HUES48 (cell line): ENCODE measurements around the gene CFAP410.

ENCODE experiments used
- H3K27ac ChIP-seq: one replicate; pipeline ENCODE4 v1.7.0; 2013; ENCODE audit warnings: low read depth, low read length, inconsistent platforms
- H3K27me3 ChIP-seq: 2 replicates; pipeline ENCODE4 v1.6.1; 2013; ENCODE audit warnings: mild to moderate bottlenecking, low read length; ENCODE audit not compliant: control insufficient read depth, insufficient read depth
- H3K36me3 ChIP-seq: 2 replicates; pipeline ENCODE4 v1.6.1; 2013; ENCODE audit warnings: low read length; ENCODE audit not compliant: control insufficient read depth, insufficient read depth
- H3K4me1 ChIP-seq: 2 replicates; pipeline ENCODE4 v1.6.1; 2013; ENCODE audit warnings: mild to moderate bottlenecking, low read length; ENCODE audit not compliant: control insufficient read depth, insufficient read depth
- H3K4me3 ChIP-seq: 2 replicates; pipeline ENCODE4 v1.5.1; 2013; ENCODE audit warnings: mild to moderate bottlenecking, low read depth, low read length
- H3K9ac ChIP-seq: 2 replicates; pipeline ENCODE4 v1.6.1; 2013; ENCODE audit warnings: mild to moderate bottlenecking, low read depth, low read length, moderate library complexity
- H3K9me3 ChIP-seq: 2 replicates; pipeline ENCODE4 v1.6.1; 2013; ENCODE audit warnings: low read length; ENCODE audit not compliant: control insufficient read depth, insufficient read depth

CFAP410 gene

DNA sequence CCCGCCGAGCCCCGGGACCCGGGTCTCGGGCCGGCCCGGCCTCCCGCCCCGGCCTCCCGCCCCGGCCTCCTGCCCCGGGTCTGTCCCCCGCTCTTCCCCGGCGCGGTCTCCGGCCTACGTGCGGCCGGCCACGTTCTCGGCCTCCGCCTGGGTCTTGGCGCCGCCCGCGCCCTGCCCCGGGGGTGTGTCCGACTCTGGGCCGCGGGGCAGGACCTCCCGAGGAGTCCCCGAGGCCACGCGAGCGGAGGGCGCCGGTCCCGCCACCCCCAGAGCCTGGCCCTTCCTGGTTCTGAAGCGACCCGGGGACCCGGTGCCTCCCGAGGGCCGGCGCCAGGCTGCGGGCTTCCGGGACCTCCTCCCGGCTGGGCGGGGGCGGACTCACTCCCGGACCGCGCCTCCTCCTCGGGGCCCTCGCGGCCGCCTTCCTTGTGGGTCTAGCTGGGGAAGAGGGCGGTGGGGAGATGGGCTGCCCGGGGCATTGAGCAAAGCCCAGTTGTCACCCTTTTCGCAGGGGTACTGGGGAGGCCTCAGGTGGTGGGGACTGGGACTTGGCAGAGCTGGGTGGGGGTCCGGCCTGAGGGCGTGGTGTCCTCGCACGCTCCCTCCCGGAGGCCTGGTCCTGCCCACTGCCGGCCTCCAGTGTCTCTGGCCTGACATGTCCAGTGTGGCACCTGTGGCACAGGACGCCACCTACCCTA lies 38.8 kb downstream of the CFAP410 start:
- peak overlapping the region; percentile 71 for H3K4me3 ChIP-seq
- no peak overlapping the region for H3K27ac ChIP-seq
- H3K9me3 ChIP-seq = no peaks in the 10 kb centered on the region
- peaks cover 4% of the 10 kb centered on the region for H3K27me3 ChIP-seq
- peak overlapping the region; percentile 39; the same call in 1 of the 2 replicates for H3K9ac ChIP-seq
- peaks cover 5% of the 10 kb centered on the region; the same call in 1 of the 2 replicates for H3K4me1 ChIP-seq
- H3K36me3 ChIP-seq = no peaks in the 10 kb centered on the region

DNA sequence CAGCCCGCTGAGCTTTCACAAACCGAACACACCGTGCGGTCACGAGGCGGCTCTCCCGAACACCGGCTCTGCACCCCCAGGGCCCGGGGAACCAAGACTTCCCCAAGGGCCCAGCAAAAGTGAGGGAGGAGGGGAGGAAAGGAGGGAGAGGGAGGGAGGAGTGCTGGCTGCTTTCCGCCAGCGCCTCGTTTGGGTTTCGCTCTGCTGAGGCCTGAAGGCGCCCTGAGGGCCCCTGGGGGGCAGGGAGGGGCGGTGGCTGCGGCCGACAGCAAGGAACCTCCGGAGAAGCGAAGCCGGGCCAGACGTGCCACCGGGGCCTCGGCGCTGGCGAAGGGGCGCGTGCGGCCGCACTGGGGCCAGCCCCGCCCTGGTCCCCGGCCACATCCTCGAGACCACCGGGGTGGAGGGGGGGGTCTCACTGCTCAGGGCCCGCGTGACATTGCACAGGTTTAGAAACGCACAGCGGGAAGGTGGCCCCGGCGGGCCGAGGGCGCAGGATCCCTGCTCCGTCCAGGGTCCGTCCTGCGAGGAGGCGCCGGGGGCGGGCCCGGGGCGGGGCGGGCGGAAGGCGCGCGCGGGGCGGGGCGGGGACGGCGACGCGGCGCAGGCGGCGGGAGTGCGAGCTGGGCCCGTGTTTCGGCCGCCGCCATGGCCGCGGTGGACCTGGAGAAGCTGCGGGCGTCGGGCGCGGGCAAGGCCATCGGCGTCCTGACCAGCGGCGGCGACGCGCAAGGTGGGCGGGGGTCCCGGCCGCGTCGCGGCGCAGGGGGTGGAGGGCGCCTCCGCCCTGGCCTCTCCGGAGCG lies 39.5 kb downstream of the CFAP410 start, which contains the start of gene PFKL:
TSS of gene PFKL (plus strand) at position 596 of the 804 bp plus-strand sequence. CDS start at position 649, 53 bp downstream.
- peak within 1 kb of the TSS; percentile 39; the same call in 1 of the 2 replicates for H3K9ac ChIP-seq
- H3K36me3 ChIP-seq = no peaks in the 10 kb centered on the region
- H3K4me1 ChIP-seq = peaks cover 5% of the 10 kb centered on the region; the same call in 1 of the 2 replicates
- peak within 1 kb of the TSS; percentile 71 for H3K4me3 ChIP-seq
- no peaks in the 10 kb centered on the region for H3K9me3 ChIP-seq
- peak within 1 kb of the TSS; percentile 26 for H3K27ac ChIP-seq
- peaks cover 4% of the 10 kb centered on the region for H3K27me3 ChIP-seq

DNA sequence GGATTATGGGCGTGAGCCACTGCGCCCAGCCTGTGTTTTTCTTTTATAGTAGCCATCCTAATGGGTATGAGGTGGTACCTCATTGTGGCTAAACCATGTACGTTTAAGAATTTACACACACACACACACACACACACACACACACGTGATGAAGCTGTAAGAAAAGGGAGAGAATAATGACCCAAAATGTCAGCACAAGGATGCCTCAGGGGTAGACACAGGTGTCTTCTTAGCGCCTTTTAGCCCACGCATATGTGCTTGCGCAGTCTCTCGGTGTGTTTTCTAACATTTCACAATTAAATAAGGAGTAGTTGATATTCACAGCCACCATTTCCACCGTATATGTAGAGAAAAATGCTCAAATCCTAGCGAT lies 40.1 kb downstream of the CFAP410 start:
- H3K9me3 ChIP-seq = no peaks in the 10 kb centered on the region
- peak overlapping the region; percentile 71 for H3K4me3 ChIP-seq
- H3K36me3 ChIP-seq = no peaks in the 10 kb centered on the region
- H3K27me3 ChIP-seq = peaks cover 4% of the 10 kb centered on the region
- H3K4me1 ChIP-seq = peaks cover 5% of the 10 kb centered on the region; the same call in 1 of the 2 replicates
- peak overlapping the region; percentile 26 for H3K27ac ChIP-seq
- H3K9ac ChIP-seq = no peak overlapping the region

DNA sequence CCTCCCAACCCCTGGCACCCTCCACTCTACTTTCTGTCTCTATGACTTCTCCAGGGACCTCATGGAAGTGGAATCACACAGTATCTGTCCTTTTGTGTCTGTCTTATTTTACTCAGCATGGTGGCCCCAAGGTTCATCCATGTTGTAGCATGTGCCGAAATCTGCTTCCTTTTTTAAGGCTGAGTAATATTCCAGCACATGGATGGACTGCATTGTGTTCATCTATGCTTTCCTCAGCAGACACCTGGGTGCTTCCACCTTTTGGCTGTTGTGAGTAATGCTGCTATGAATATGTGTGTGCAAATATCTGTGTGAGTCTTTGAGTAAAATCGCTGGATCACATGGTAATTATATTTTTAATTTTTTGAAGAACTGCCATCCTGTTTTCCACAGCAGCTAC lies 40.9 kb downstream of the CFAP410 start:
- Histone ChIP-seq H3K4me3 (no peak overlapping the region), H3K36me3 (no peaks in the 10 kb centered on the region), H3K9me3 (no peaks in the 10 kb centered on the region), H3K27ac (no peak overlapping the region), H3K9ac (no peak overlapping the region), H3K4me1 (0 out of 2 replicates have a peak, but pooled peaks cover 5% of the 10 kb centered on the region), H3K27me3 (peaks cover 4% of the 10 kb centered on the region)

DNA sequence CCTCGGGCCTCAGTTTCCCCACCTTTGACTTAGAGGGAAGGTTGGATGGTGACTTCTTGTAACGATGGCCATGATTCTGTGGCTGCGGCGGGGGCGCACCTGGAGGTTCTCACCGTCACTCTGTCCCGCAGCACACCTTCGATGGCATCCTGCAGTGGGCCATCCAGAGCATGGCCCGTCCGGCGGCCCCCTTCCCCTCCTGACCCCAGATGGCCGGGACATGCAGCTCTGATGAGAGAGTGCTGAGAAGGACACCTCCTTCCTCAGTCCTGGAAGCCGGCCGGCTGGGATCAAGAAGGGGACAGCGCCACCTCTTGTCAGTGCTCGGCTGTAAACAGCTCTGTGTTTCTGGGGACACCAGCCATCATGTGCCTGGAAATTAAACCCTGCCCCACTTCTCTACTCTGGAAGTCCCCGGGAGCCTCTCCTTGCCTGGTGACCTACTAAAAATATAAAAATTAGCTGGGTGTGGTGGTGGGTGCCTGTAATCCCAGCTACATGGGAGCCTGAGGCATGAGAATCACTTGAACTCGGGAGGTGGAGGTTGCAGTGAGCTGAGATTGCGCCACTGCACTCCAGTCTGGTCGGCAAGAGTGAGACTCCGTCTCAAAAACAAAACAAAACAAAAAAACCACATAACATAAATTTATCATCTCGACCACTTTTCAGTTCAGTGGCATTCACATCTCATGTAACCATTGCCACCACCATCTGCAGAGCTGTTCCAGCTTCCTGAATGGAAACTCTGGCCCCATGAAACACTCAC lies 41.5 kb downstream of the CFAP410 start:
- Histone ChIP-seq H3K9me3 (no peaks in the 10 kb centered on the region), H3K36me3 (no peaks in the 10 kb centered on the region), H3K4me1 (0 out of 2 replicates have a peak, but pooled peaks cover 5% of the 10 kb centered on the region), H3K27ac (no peak overlapping the region), H3K9ac (no peak overlapping the region), H3K4me3 (no peak overlapping the region), H3K27me3 (peaks cover 4% of the 10 kb centered on the region)

DNA sequence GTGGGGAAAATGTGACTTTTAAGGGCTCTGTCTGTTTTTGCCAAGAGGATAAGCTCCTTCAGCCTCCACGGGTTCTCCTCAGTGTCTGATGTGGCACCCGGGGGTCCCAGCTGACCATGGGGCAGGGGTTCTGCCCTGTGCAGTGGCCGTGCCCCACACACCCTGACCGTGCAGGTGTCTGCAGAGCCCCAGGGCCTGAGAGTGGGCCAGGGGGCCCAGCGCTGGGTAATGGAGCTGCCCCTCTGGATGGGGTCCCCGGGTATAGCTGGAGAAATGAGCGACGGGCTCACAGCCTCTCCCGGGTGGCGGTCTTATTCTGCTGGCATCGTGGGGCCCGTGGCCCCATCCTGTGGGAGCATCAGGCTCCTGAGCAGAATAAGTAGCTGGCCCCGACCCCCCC lies 42.3 kb downstream of the CFAP410 start:
- Histone ChIP-seq H3K4me1 (0 out of 2 replicates have a peak, but pooled peaks cover 5% of the 10 kb centered on the region), H3K36me3 (no peaks in the 10 kb centered on the region), H3K27me3 (peaks cover 4% of the 10 kb centered on the region), H3K4me3 (no peak overlapping the region), H3K9ac (no peak overlapping the region), H3K27ac (no peak overlapping the region), H3K9me3 (no peaks in the 10 kb centered on the region)

DNA sequence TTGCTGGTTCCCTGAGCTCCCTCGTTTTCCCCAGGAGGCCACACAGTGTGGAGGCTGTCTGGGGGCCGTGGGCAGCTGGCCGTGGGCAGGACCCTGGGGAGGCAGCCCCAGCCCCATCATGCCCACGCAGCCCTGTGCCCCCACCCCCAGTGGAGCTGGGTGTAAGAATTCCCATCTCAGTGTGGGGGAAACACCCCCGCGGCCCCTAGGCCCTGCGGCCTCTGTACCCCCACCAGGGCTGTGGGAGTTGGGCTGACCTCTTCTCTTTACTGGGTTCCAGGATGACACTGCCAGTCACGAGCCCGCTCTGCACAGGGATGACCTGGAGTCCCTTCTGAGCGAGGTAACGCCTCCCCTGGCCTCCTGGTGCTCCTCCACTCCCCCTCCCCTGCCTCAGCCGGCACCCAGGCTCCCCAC lies 43.1 kb downstream of the CFAP410 start:
- no peaks in the 10 kb centered on the region for H3K9me3 ChIP-seq
- H3K9ac ChIP-seq = no peak overlapping the region
- no peaks in the 10 kb centered on the region for H3K36me3 ChIP-seq
- 0 out of 2 replicates have a peak, but pooled peaks cover 5% of the 10 kb centered on the region for H3K4me1 ChIP-seq
- H3K4me3 ChIP-seq = no peak overlapping the region
- H3K27ac ChIP-seq = no peak overlapping the region
- peaks cover 4% of the 10 kb centered on the region for H3K27me3 ChIP-seq

DNA sequence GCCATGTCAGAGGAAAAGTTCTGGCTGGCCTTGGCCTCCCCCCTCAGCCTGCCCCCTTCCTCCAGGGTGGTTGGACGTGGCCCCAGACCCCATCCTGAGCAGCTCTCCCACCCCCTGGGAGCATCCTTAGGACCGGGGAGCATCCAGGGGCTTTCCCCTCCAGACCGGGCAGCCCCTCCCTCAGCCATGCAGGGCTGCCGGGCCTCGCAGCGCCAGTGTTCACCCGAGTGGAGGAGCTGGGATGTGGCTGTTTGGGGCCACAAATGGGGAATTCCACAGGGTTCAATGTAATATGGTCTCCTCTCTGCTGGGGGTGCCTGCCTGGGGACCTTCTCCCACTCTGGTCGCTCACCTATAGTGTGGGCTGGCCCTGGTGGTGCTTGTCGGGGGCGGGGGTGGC lies 43.5 kb downstream of the CFAP410 start:
- no peak overlapping the region for H3K27ac ChIP-seq

DNA sequence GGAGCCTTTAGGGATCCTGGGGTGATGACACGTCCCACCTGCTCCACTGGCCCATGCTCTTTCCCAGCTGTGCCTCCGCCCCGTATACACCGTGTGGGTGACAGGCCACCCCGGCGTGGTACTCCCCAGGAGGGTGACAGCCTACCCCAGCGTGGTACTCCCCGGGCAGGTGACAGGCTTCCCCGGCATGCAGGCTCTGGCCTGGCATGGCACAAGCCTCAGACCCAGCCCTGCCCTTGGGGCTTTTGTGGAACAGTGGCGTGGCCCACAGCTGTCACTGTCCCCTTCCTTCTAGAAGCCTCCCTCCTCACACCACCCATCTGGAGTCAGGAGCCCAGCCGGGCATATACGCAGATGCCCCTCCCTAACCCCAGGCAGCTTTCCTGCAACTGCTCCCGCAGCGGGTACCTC lies 44.0 kb downstream of the CFAP410 start:
- no peak overlapping the region for H3K27ac ChIP-seq
- H3K9ac ChIP-seq = no peak overlapping the region
- H3K27me3 ChIP-seq = peaks cover 4% of the 10 kb centered on the region
- H3K4me3 ChIP-seq = no peak overlapping the region
- H3K9me3 ChIP-seq = no peaks in the 10 kb centered on the region
- H3K4me1 ChIP-seq = 0 out of 2 replicates have a peak, but pooled peaks cover 5% of the 10 kb centered on the region
- no peaks in the 10 kb centered on the region for H3K36me3 ChIP-seq

More for the DNA sequence above, 43.5 kb downstream of the CFAP410 start:
- no peak overlapping the region for H3K4me3 ChIP-seq
- H3K27me3 ChIP-seq = peaks cover 4% of the 10 kb centered on the region
- no peaks in the 10 kb centered on the region for H3K36me3 ChIP-seq
- 0 out of 2 replicates have a peak, but pooled peaks cover 5% of the 10 kb centered on the region for H3K4me1 ChIP-seq
- H3K9ac ChIP-seq = no peak overlapping the region
- no peaks in the 10 kb centered on the region for H3K9me3 ChIP-seq

DNA sequence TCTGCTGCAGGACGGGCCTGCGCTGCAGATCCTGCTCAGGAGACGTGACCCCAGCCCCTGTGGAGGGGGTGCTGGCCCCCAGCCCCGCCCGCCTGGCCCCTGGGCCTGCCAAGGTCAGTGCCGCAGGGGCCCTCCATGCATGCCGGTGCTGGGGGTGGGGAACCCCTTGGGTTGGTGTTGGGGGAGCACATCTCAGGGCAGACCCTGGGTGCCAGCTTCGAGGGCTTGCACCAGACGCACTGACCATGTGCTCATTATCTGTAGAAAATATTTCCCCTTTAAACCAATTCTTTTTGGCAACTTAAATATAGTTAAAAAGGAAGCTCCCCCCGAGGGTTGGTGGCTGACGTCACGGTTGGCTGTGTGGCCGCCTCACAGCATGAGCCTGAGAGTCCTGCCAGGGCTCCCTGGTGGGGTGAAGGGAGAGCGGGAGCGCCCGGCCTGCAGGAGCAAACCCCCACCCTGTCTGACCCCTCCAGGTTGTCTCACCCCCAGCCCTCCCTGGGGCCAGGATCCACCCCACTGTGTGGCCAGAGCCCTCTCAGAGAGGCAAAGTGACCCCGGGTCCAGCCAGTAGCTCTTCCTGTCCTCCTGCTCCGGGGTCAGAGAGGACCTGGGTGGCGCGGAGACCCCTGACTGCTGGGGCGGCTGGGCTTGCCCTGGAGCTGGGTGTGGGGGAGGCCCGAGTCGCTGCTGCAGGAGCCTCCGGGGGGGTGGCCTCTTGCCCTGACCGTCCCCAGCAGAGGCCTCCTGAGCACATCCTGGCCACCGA lies 44.6 kb downstream of the CFAP410 start:
- Histone ChIP-seq H3K27me3 (peaks cover 4% of the 10 kb centered on the region), H3K27ac (no peak overlapping the region), H3K36me3 (no peaks in the 10 kb centered on the region), H3K4me3 (no peak overlapping the region), H3K4me1 (0 out of 2 replicates have a peak, but pooled peaks cover 5% of the 10 kb centered on the region), H3K9me3 (no peaks in the 10 kb centered on the region), H3K9ac (no peak overlapping the region)
